B cell (primary cell): ENCODE data around the gene DNAI2. TPM values are rescaled to one million over a fixed set of nuclear protein-coding genes. Genes with fewer than 3 reads are reported as not detected.
A peak's percentile ranks its signal among the peaks of the same experiment; 100 is the strongest.

Experiments
- ATAC-seq: fragments of 200-7000 bp; cut with Tn5 transposase; one replicate; pipeline ENCODE4 v1.10.0; 2021; ENCODE audit warnings: low read depth, mild to moderate bottlenecking, moderate number of reproducible peaks, moderate library complexity
- CTCF ChIA-PET: fragments of 350-600 bp; sonication (Branson Sonifier 250); formaldehyde crosslinking; loops from one replicate; lab custom pipeline; 2021; ENCODE audit warnings: antibody characterized with exemption, inconsistent platforms; lab: Charles Lee
- POLR2A ChIA-PET: fragments of 350-600 bp; sonication (Branson Sonifier 250); formaldehyde crosslinking; loops from one replicate; lab custom pipeline; 2021; ENCODE audit warnings: antibody characterized with exemption; lab: Charles Lee
- DNase-seq: peaks from one replicate; pipeline ENCODE4 v3.0.0; 2013
- H2AFZ ChIP-seq: 2 replicates; pipeline ENCODE4 v1.6.1; 2012; ENCODE audit warnings: mild to moderate bottlenecking, low read depth, low read length; ENCODE audit not compliant: insufficient read depth, poor library complexity, severe bottlenecking
- H3K27ac ChIP-seq, 2 donors: 1 replicate in 1 of 2; 2 replicates in 1 of 2; pipeline ENCODE4 v1.5.1; 2012 to 2013; ENCODE audit warnings: low read length in 2 of 2, mild to moderate bottlenecking in 2 of 2, moderate library complexity in 1 of 2
- H3K27me3 ChIP-seq, 4 experiments: fragments of 200-600 bp in 1 of 4; sonication (generic) in 1 of 4; replicated peaks in 1 of 4; 1 replicate in 2 of 4; 2 replicates in 2 of 4; pipeline versions ENCODE4 v1.6.1 to v1.7.0; 2013 to 2016; ENCODE audit warnings: low read length in 3 of 4, mild to moderate bottlenecking in 2 of 4, mixed read lengths in 1 of 4, moderate library complexity in 1 of 4; ENCODE audit not compliant: insufficient read depth in 4 of 4, control insufficient read depth in 3 of 4; ENCODE audit errors: control extremely low read depth in 1 of 4
- H3K36me3 ChIP-seq, 2 experiments: replicated peaks in 1 of 2; 1 replicate in 1 of 2; 2 replicates in 1 of 2; pipeline versions ENCODE4 v1.6.1 to v1.7.1; 2013; ENCODE audit warnings: low read length in 1 of 2; ENCODE audit not compliant: insufficient read depth in 2 of 2, control insufficient read depth in 1 of 2; ENCODE audit errors: control extremely low read depth in 1 of 2, extremely low read depth in 1 of 2
- H3K4me1 ChIP-seq, 2 donors: fragments of 200-600 bp in 1 of 2; sonication (generic) in 1 of 2; 1 replicate in 1 of 2; 2 replicates in 1 of 2; pipeline versions ENCODE4 v1.5.1 to v1.6.1; 2013 to 2017; ENCODE audit warnings: low read length in 2 of 2; ENCODE audit not compliant: control insufficient read depth in 2 of 2, insufficient read depth in 2 of 2
- H3K4me2 ChIP-seq: replicated peaks from 2 replicates; pipeline ENCODE3; 2012; ENCODE audit warnings: mild to moderate bottlenecking, low read depth, low read length; ENCODE audit not compliant: poor library complexity, severe bottlenecking
- H3K4me3 ChIP-seq, 5 experiments: fragments of 200-600 bp in 1 of 5; sonication (generic) in 1 of 5; 1 replicate in 3 of 5; 2 replicates in 2 of 5; pipeline versions ENCODE4 v1.5.1 to v1.7.0; 2011 to 2016; ENCODE audit warnings: low read length in 4 of 5, mild to moderate bottlenecking in 4 of 5, low read depth in 2 of 5, control low read depth in 1 of 5, moderate library complexity in 1 of 5; ENCODE audit not compliant: insufficient read depth in 1 of 5; ENCODE audit errors: control extremely low read depth in 1 of 5, extremely low read depth in 1 of 5
- H3K79me2 ChIP-seq: fragments of 200-600 bp; sonication (generic); one replicate; pipeline ENCODE4 v1.6.0; 2016; ENCODE audit warnings: low read length; ENCODE audit not compliant: control insufficient read depth, insufficient read depth
- H3K9ac ChIP-seq: fragments of 200-600 bp; sonication (generic); 2 replicates; pipeline ENCODE4 v1.6.1; 2017; ENCODE audit warnings: mild to moderate bottlenecking, low read length, moderate library complexity
- H3K9me3 ChIP-seq, 3 donors: one replicate each; pipeline versions ENCODE4 v1.6.1 to v1.7.1; 2013; ENCODE audit warnings: low read length in 2 of 3; ENCODE audit not compliant: control insufficient read depth in 2 of 3, insufficient read depth in 1 of 3; ENCODE audit errors: control extremely low read depth in 1 of 3
- H4K20me1 ChIP-seq: 2 replicates; pipeline ENCODE4 v1.6.0; 2012; ENCODE audit warnings: mild to moderate bottlenecking, low read length; ENCODE audit not compliant: insufficient read depth, control insufficient read depth, poor library complexity, severe bottlenecking
- H3K27ac Mint-ChIP-seq: one replicate; pipeline ENCODE4 v1.8.0; 2021; ENCODE audit warnings: mixed read lengths
- H3K27me3 Mint-ChIP-seq: one replicate; pipeline ENCODE4 v1.8.0; 2021; ENCODE audit warnings: mixed read lengths
- H3K4me1 Mint-ChIP-seq: one replicate; pipeline ENCODE4 v1.8.0; 2021; ENCODE audit warnings: mixed read lengths
- H3K4me3 Mint-ChIP-seq: one replicate; pipeline ENCODE4 v1.8.0; 2021; ENCODE audit warnings: mixed read lengths
- H3K9me3 Mint-ChIP-seq: one replicate; pipeline ENCODE4 v1.8.0; 2022; ENCODE audit warnings: mixed read lengths; ENCODE audit not compliant: insufficient read depth
- EZH2 ChIP-seq: IDR thresholded peaks from 2 replicates; pipeline ENCODE4 v1.6.1; 2012; ENCODE audit warnings: borderline replicate concordance, low read depth, mild to moderate bottlenecking, moderate library complexity, low read length; ENCODE audit not compliant: insufficient read depth, poor library complexity, severe bottlenecking
- WGBS: methylation state at CpG from one replicate; pipeline ENCODE4 v1.1.5; 2013; ENCODE audit warnings: missing lambda C conversion rate; ENCODE audit not compliant: insufficient coverage; 5-methylcytosine and 5-hydroxymethylcytosine counted together
- intact Hi-C: fragments of 100-400 bp; cut with micrococcal nuclease; formaldehyde crosslinking; loops from one replicate; pipeline ENCODE4 v1.10.0; 2022
- polyA plus RNA-seq: library from polyadenylated mRNA; depleted of rRNA; stranded (reverse); fragments of >200 nt; gene quantifications from 2 replicates; pipeline ENCODE4 v1.2.3, GENCODE V29; 2012
- total RNA-seq, 2 donors: library from RNA; stranded (reverse); fragments of 120-200 nt in 1 of 2; gene quantifications; 1 replicate in 1 of 2; 2 replicates in 1 of 2; pipeline versions ENCODE4 v1.2.3 to v1.2.4, GENCODE V29; 2013 to 2022
- TF ChIP-seq, protein P1 (sequence below): fragments of 200-600 bp; IDR thresholded peaks from one replicate; pipeline ENCODE4 v1.8.0; 2022; ENCODE audit warnings: antibody characterized with exemption, mild to moderate bottlenecking

Gene DNAI2
- total and polyA plus RNA-seq, 2 donors (not counting 1 experiment from before 2014, with no cell fraction given) = not detected

DNA sequence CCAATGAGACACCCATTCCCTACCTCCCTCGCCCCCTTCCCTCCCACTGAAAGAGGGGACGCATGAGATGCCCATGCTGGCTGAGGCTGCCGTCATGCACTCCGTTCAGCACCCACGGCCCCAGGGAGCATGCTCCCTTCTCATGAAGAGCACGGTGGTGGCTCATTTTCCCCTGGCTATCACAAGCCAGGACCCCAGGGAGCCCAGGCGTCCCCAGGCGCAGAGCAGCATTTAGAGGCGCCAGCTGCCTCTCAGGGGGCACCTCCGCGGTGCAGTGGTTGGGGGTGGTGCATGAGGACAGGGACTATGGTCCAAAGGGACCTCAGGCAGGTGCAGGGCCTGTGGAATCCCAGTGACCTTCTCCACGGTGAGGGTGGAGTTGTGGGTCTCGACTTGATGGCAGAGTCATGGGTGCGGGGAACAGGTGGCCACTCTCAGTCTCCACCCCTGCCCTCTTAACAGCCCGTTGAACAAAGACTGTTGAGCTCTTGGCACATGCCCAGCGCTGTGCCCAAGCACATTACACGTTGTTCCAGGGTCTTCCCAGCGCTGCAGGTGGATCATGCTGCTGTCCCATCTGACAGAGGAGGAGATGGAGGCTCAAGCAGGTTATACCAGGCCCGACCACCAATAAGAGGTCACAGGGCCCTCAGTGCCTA, 65.6 kb downstream of the DNAI2 start:
- intact Hi-C loops = no loop called here
- CTCF ChIA-PET = no interaction called here
- no peak overlapping the region for H3K4me3 ChIP-seq
- H3K36me3 ChIP-seq = no peaks in the 10 kb centered on the region
- H3K4me1 ChIP-seq = no peaks in the 10 kb centered on the region
- ATAC-seq (no peak), DNase-seq (no peak)
- H3K4me2 ChIP-seq = no peak overlapping the region
- H4K20me1 ChIP-seq = no peaks in the 10 kb centered on the region
- H3K9me3 ChIP-seq = peaks cover 0 to 10% (median 0%) of the 10 kb centered on the region in 3 donors
- no peak overlapping the region for H3K27ac ChIP-seq
- no peak overlapping the region for H3K9ac ChIP-seq
- Mint-ChIP-seq H3K4me1 (no peaks in the 10 kb centered on the region), H3K9me3 (no peaks in the 10 kb centered on the region), H3K27ac (no peak overlapping the region), H3K4me3 (no peak overlapping the region), H3K27me3 (peaks cover 13% of the 10 kb centered on the region)
- WGBS = 73% methylated on average over 14 of the region's 19 CpGs
- H3K27me3 ChIP-seq = peaks cover 0 to 6% (median 0%) of the 10 kb centered on the region in 4 experiments
- POLR2A ChIA-PET = no interaction called here
- no peak overlapping the region for H2AFZ ChIP-seq
- no peaks in the 10 kb centered on the region for H3K79me2 ChIP-seq
- TF ChIP-seq, protein P1, sequence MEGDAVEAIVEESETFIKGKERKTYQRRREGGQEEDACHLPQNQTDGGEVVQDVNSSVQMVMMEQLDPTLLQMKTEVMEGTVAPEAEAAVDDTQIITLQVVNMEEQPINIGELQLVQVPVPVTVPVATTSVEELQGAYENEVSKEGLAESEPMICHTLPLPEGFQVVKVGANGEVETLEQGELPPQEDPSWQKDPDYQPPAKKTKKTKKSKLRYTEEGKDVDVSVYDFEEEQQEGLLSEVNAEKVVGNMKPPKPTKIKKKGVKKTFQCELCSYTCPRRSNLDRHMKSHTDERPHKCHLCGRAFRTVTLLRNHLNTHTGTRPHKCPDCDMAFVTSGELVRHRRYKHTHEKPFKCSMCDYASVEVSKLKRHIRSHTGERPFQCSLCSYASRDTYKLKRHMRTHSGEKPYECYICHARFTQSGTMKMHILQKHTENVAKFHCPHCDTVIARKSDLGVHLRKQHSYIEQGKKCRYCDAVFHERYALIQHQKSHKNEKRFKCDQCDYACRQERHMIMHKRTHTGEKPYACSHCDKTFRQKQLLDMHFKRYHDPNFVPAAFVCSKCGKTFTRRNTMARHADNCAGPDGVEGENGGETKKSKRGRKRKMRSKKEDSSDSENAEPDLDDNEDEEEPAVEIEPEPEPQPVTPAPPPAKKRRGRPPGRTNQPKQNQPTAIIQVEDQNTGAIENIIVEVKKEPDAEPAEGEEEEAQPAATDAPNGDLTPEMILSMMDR = no peak
- TF ChIP-seq EZH2 = no peak

DNA sequence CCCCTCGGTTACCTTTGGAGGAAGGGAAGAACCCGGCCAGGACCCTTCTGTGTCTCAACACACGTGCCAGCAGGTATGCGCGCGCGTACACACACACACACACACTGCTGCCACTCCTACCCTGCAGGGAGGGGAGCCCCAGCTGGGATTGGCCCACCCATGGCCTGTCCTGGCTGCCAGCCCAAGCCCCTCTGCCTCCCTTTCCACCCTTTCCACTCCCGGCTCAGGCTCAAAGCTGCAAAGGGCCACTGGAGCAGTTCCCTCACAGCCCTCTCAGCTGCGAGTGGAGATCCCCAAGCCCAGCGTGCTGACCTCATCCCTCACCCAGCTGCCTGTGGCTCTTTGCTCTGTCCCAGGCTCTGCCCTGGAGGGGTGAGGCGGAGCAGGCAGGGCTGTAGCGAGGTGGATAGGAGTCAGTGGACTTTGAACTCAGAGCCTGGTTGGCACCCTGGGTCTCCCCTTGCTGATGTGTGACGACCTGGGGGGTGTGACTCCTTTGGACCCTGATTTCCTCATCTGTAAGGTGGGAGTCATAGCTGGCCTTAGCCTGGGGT, 66.5 kb downstream of the DNAI2 start:
- no peak overlapping the region for H3K4me3 Mint-ChIP-seq

More for the DNA sequence above, 66.5 kb downstream of the DNAI2 start:
- H3K4me1 Mint-ChIP-seq = no peaks in the 10 kb centered on the region
- Histone ChIP-seq H3K27me3 (no peaks in the 10 kb centered on the region), H4K20me1 (no peaks in the 10 kb centered on the region), H3K9ac (no peak overlapping the region), H3K4me1 (no peaks in the 10 kb centered on the region), H3K27ac (no peak overlapping the region), H3K4me3 (no peak overlapping the region), H2AFZ (no peak overlapping the region), H3K36me3 (no peaks in the 10 kb centered on the region), H3K4me2 (no peak overlapping the region), H3K9me3 (peaks cover 0 to 2% (median 0%) of the 10 kb centered on the region in 3 donors), H3K79me2 (no peaks in the 10 kb centered on the region)
- ATAC-seq = no peak
- ChIA-PET CTCF (no interaction called here), POLR2A (no interaction called here)
- peak overlapping the region; percentile 4 for H3K27ac Mint-ChIP-seq
- no peaks in the 10 kb centered on the region for H3K9me3 Mint-ChIP-seq
- WGBS = 80% methylated on average over 10 of the region's 13 CpGs
- no peak for TF ChIP-seq EZH2
- TF ChIP-seq, protein P1 = no peak
- intact Hi-C loops = no loop called here
- peaks cover 13% of the 10 kb centered on the region for H3K27me3 Mint-ChIP-seq
- DNase-seq = no peak
